HepG2 (cell line): ENCODE data around the gene TMEM41A.

Source experiments
- ADNP ChIP-seq: sonication (generic); formaldehyde crosslinking; IDR thresholded peaks from 2 replicates; pipeline ENCODE4 v1.4.0; 2020; ENCODE audit warnings: missing genetic modification reagents
- ARID3A ChIP-seq: IDR thresholded peaks from 2 replicates; pipeline ENCODE4 v1.6.1; 2012; ENCODE audit warnings: low read depth, low read length, improper control_type of control experiment
- ATF3 ChIP-seq: sonication (generic); formaldehyde crosslinking; IDR thresholded peaks from 2 replicates; pipeline ENCODE4 v1.4.0; 2020; ENCODE audit warnings: missing genetic modification reagents
- ATF7 ChIP-seq, 2 experiments: fragments of 450-650 bp in 1 of 2; sonication (generic) in 1 of 2; formaldehyde crosslinking in 1 of 2; IDR thresholded peaks; 2 replicates each; pipeline versions ENCODE4 v1.4.0 to v1.6.1; 2016 to 2020; ENCODE audit warnings: antibody characterized with exemption in 1 of 2, mild to moderate bottlenecking in 1 of 2, missing genetic modification reagents in 1 of 2
- FOXO1 ChIP-seq: sonication (generic); formaldehyde crosslinking; IDR thresholded peaks from 2 replicates; pipeline ENCODE4 v1.4.0; 2020; ENCODE audit warnings: missing genetic modification reagents
- MEIS2 ChIP-seq: sonication (generic); formaldehyde crosslinking; IDR thresholded peaks from 2 replicates; pipeline ENCODE4 v1.9.0; 2021; ENCODE audit warnings: mild to moderate bottlenecking, missing genetic modification reagents
- NONO ChIP-seq, 2 experiments: fragments of 450-650 bp in 1 of 2; sonication (generic) in 1 of 2; formaldehyde crosslinking in 1 of 2; IDR thresholded peaks in 1 of 2; conservative IDR thresholded peaks in 1 of 2; 2 replicates each; pipeline versions ENCODE4 v1.6.1 to v1.8.0; 2017 to 2022; ENCODE audit warnings: mild to moderate bottlenecking in 1 of 2, missing genetic modification reagents in 1 of 2, moderate library complexity in 1 of 2
- ZNF660 ChIP-seq: sonication (generic); formaldehyde crosslinking; IDR thresholded peaks from 2 replicates; pipeline ENCODE4 v1.5.1; 2020; ENCODE audit warnings: mild to moderate bottlenecking, low read depth, missing genetic modification reagents, borderline replicate concordance
- TF ChIP-seq, protein P1 (sequence below): sonication (generic); formaldehyde crosslinking; IDR thresholded peaks from 2 replicates; pipeline ENCODE4 v1.5.0; 2020; ENCODE audit warnings: mild to moderate bottlenecking, missing genetic modification reagents, moderate library complexity
- TF ChIP-seq, protein P2 (sequence below): IDR thresholded peaks from 2 replicates; pipeline ENCODE4 v1.6.1; 2012; ENCODE audit warnings: inconsistent platforms
- TF ChIP-seq, protein P3 (sequence below): sonication (generic); formaldehyde crosslinking; IDR thresholded peaks from 2 replicates; pipeline ENCODE4 v1.4.0; 2020; ENCODE audit warnings: low read depth, mild to moderate bottlenecking, missing genetic modification reagents

DNA sequence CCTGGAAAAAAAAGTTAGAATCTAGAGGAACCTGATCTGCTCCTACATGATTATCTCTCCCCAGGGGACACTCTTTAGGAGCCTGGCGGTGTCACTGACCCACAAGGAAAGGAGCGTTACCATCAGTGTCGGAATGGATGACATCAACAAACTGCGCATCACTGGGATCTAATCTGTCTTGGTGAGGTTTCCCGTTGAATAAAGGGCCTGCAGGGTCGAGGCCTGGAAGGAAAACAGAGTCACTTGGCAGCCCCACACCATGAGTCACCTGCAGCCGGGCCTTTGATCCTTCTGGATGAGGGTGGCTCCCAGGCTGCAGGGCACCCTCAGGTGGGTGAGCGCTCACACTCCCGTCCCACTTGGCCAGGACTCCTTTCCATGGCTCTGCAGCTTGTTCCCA, 28.5 kb upstream of the TMEM41A start:
- TF ChIP-seq ATF7 (IDR thresholded peaks at IDR 0.05): no peak
- no peak for TF ChIP-seq ATF7 (CRISPR knock-in tag; IDR thresholded peaks at IDR 0.05)
- TF ChIP-seq, protein P1, sequence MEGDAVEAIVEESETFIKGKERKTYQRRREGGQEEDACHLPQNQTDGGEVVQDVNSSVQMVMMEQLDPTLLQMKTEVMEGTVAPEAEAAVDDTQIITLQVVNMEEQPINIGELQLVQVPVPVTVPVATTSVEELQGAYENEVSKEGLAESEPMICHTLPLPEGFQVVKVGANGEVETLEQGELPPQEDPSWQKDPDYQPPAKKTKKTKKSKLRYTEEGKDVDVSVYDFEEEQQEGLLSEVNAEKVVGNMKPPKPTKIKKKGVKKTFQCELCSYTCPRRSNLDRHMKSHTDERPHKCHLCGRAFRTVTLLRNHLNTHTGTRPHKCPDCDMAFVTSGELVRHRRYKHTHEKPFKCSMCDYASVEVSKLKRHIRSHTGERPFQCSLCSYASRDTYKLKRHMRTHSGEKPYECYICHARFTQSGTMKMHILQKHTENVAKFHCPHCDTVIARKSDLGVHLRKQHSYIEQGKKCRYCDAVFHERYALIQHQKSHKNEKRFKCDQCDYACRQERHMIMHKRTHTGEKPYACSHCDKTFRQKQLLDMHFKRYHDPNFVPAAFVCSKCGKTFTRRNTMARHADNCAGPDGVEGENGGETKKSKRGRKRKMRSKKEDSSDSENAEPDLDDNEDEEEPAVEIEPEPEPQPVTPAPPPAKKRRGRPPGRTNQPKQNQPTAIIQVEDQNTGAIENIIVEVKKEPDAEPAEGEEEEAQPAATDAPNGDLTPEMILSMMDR: no peak
- TF ChIP-seq ARID3A: no peak
- TF ChIP-seq FOXO1 (CRISPR knock-in tag): no peak
- TF ChIP-seq ATF3 (CRISPR knock-in tag): no peak
- TF ChIP-seq NONO (IDR thresholded peaks at IDR 0.05): no peak
- no peak for TF ChIP-seq NONO (CRISPR knock-in tag; conservative IDR thresholded peaks at IDR 0.05)
- TF ChIP-seq, protein P2, sequence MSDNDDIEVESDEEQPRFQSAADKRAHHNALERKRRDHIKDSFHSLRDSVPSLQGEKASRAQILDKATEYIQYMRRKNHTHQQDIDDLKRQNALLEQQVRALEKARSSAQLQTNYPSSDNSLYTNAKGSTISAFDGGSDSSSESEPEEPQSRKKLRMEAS: no peak
- no peak for TF ChIP-seq ADNP (CRISPR knock-in tag)
- TF ChIP-seq, protein P3, sequence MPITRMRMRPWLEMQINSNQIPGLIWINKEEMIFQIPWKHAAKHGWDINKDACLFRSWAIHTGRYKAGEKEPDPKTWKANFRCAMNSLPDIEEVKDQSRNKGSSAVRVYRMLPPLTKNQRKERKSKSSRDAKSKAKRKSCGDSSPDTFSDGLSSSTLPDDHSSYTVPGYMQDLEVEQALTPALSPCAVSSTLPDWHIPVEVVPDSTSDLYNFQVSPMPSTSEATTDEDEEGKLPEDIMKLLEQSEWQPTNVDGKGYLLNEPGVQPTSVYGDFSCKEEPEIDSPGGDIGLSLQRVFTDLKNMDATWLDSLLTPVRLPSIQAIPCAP (CRISPR knock-in tag): no peak
- TF ChIP-seq MEIS2 (CRISPR knock-in tag): no peak
- TF ChIP-seq ZNF660: no peak
